MCF 10A (cell line): Measurements from ENCODE around the gene GGCX. TPM values are rescaled to one million over a fixed set of nuclear protein-coding genes. Genes with fewer than 3 reads are reported as not detected.
A peak's percentile ranks its signal among the peaks of the same experiment; 100 is the strongest.

Source experiments
- Bru-seq: library from RNA; stranded (reverse); fragments of 400-500 nt; gene quantifications from one replicate; lab custom pipeline; 2021; lab: Mats Ljungman, UMichigan
- BruChase-seq, 2 experiments: library from RNA; stranded (reverse); fragments of 400-500 nt; gene quantifications; one replicate each; lab custom pipeline; 2021; lab: Mats Ljungman, UMichigan
- BruUV-seq: library from RNA; stranded (reverse); fragments of 400-500 nt; replicated peaks from 2 replicates; lab custom pipeline; 2021; lab: Mats Ljungman, UMichigan
- CTCF ChIA-PET: fragments of 300-600 bp; sonication (Branson Sonifier 250); formaldehyde crosslinking; extraction: SDS; loops from one replicate; lab custom pipeline; 2021; ENCODE audit warnings: antibody characterized with exemption, inconsistent platforms; lab: Yijun Ruan, JAX
- POLR2A ChIA-PET: fragments of 300-600, 350-650 bp; sonication (Branson Sonifier 250); formaldehyde crosslinking; extraction: SDS; loops from one replicate; lab custom pipeline; 2020; ENCODE audit warnings: antibody characterized with exemption, inconsistent platforms; lab: Yijun Ruan, JAX
- DNase-seq: peaks from one replicate; pipeline ENCODE4 v3.0.0-alpha.2; 2018; ENCODE audit not compliant: unreplicated experiment
- H3K27ac Mint-ChIP-seq: one replicate; pipeline ENCODE4 v1.8.0; 2022; ENCODE audit warnings: mild to moderate bottlenecking, low read depth, mixed read lengths; ENCODE audit not compliant: unreplicated experiment
- H3K27me3 Mint-ChIP-seq: one replicate; pipeline ENCODE4 v1.8.0; 2022; ENCODE audit warnings: mixed read lengths; ENCODE audit not compliant: insufficient read depth, unreplicated experiment
- H3K36me3 Mint-ChIP-seq: one replicate; pipeline ENCODE4 v1.8.0; 2022; ENCODE audit warnings: mild to moderate bottlenecking, moderate library complexity, mixed read lengths; ENCODE audit not compliant: insufficient read depth, unreplicated experiment
- H3K4me1 Mint-ChIP-seq: one replicate; pipeline ENCODE4 v1.8.0; 2022; ENCODE audit warnings: mixed read lengths; ENCODE audit not compliant: insufficient read depth, unreplicated experiment
- H3K4me3 Mint-ChIP-seq: one replicate; pipeline ENCODE4 v1.8.0; 2022; ENCODE audit warnings: mild to moderate bottlenecking, moderate library complexity, mixed read lengths; ENCODE audit not compliant: unreplicated experiment
- H3K9me3 Mint-ChIP-seq: one replicate; pipeline ENCODE4 v1.8.0; 2022; ENCODE audit warnings: mixed read lengths; ENCODE audit not compliant: unreplicated experiment
- CTCF ChIP-seq: fragments of 200-600 bp; IDR thresholded peaks from one replicate; pipeline ENCODE4 v1.8.0; 2022; ENCODE audit warnings: antibody characterized with exemption, mild to moderate bottlenecking; ENCODE audit not compliant: unreplicated experiment
- intact Hi-C: fragments of 100-400 bp; cut with micrococcal nuclease; formaldehyde crosslinking; loops from 2 replicates; pipeline ENCODE4 v1.14.1; 2022
- long read RNA-seq: library from polyadenylated mRNA; stranded (forward); transcript quantifications from one replicate; pipeline ENCODE4 v2.0.0, GENCODE V29; 2022
- total RNA-seq: library from RNA; stranded (reverse); gene quantifications from 2 replicates; pipeline ENCODE4 v1.2.3, GENCODE V29; 2022

Gene GGCX
- total RNA-seq (49.1 and 52.2 TPM in 2 replicates), Bru-seq, nascent RNA (percentile 68 among the genes with signal in this experiment), BruChase-seq, experiment 1, labeled RNA remaining after a 6-hour chase (percentile 79 among the genes with signal in this experiment), BruChase-seq, experiment 2, labeled RNA remaining after a 2-hour chase (percentile 72 among the genes with signal in this experiment)
- long read RNA-seq, full-length matches to known transcripts: 49 of 70 reads
- long read RNA-seq, partial matches to known transcripts: 11 of 70 reads
- long read RNA-seq, other reads (novel, unspliced or antisense): 10 of 70 reads

DNA sequence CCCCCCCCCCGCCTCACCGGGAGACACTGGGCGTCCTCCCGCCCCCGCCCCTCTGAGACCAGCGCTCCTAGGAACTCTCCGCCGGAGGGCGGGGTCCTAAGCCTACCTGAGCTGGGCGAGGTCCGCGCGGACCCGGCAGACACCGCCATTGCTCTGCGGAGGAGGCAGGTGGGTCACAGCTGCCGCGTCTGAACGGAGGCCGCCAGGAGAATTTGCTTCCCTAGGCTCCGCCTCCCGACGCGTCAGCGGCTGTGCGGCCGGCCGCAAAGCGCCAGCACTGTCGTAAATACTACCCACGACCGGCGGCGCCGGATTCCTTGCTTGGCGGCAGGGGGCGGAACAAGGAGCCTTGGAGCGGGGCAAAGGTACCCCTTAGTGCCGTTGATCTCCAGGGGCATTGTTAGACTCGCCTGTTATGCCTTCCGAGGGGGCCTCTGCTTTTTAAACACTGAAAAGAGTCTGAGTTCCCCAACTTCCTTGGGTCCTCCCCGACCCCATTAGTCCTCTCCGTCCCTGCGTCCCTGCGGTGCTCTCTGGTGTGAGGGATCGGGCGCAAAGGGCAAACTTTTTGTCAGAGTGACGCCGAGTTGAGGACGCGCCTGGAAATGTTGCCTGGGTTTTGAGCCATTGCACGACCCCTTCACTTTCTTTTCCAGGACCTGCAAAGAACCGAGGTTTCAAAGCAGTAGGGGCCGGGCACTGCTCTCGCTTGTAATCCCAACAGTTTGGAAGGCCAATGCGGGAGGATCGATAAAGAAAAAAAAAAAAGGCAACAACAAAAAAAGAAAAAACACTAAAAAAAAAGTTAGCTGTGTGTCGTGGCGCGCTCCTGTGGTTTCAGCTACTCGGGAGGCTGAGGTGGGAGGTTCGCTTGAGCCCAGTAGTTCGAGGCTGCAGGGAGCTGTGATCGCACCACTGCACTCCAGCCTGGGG, at the start of gene GGCX:
GGCX (minus strand) TSS at position 214 of the 933 bp plus-strand sequence; CDS start at position 149, 65 bp downstream.
- intact Hi-C loops: loop anchor here (5.0 kb wide), 1 partner anchor 41 kb away; the partner anchor contains the start of gene TMEM150A
- Mint-ChIP-seq H3K4me1 (peaks cover 6% of the 10 kb centered on the region), H3K27me3 (no peaks in the 10 kb centered on the region), H3K27ac (peak within 1 kb of the TSS; percentile 93), H3K4me3 (peak within 1 kb of the TSS; percentile 97), H3K9me3 (no peaks in the 10 kb centered on the region), H3K36me3 (no peaks in the 10 kb centered on the region)
- CTCF ChIA-PET: interaction anchor here (0.5 to 4.9 kb wide), 7 partner anchors 10 to 1173 kb away, joined by 3 to 30 read pairs (median 5); no protein-coding TSS in a partner anchor
- TSS peak; percentile 76 for BruUV-seq
- DNase-seq: peak; percentile 93
- no peak for TF ChIP-seq CTCF
- POLR2A ChIA-PET: interaction anchor here (0.5 to 4.6 kb wide), 21 partner anchors 8 to 461 kb away, joined by 3 to 36 read pairs (median 5); partner anchors contain the start of genes ELMOD3, MAT2A, RETSAT and RNF181

- BruUV-seq: no TSS peak
- Mint-ChIP-seq H3K36me3 (peaks cover 51% of the 10 kb centered on the region), H3K27me3 (no peaks in the 10 kb centered on the region), H3K27ac (no peak overlapping the region), H3K4me3 (no peak overlapping the region), H3K9me3 (no peaks in the 10 kb centered on the region), H3K4me1 (peaks cover 16% of the 10 kb centered on the region)
- ChIA-PET POLR2A (interaction anchor here (1.2 to 6.1 kb wide), 3 partner anchors 11 to 69 kb away, joined by 3 to 61 read pairs (median 8); partner anchors contain the start of genes MAT2A and RNF181), CTCF (interaction anchor here (0.6 to 1.2 kb wide), 2 partner anchors 30 to 119 kb away, joined by 3 to 6 read pairs; no protein-coding TSS in a partner anchor)
- no peak for DNase-seq
- no peak for TF ChIP-seq CTCF
- intact Hi-C loops: no loop called here
Measured at GRCh38 chr2:85607268-85608215, 46.2 kb upstream of the GGCX start.

DNA sequence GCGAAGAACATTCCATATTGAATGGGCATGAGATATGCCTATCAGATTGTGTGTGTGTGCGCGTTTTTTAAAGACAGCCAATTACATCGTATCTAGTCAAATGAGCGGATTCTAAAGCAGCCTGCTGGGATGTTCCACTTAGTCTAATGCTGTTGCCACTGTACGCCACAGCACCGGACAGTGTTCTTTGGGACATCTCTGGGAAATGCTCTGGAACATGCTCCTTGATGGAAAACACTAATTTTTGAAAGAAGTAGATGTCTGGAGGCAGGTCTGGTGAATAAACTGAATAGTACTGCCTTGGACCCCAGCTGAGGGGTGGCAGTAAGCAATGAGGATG, 44.8 kb upstream of the GGCX start:
- Mint-ChIP-seq H3K9me3 (no peaks in the 10 kb centered on the region), H3K4me3 (no peak overlapping the region), H3K27me3 (no peaks in the 10 kb centered on the region), H3K27ac (no peak overlapping the region), H3K36me3 (peaks cover 50% of the 10 kb centered on the region), H3K4me1 (peaks cover 16% of the 10 kb centered on the region)
- TF ChIP-seq CTCF: no peak
- BruUV-seq: no TSS peak
- CTCF ChIA-PET: interaction anchor here (1.2 kb wide), 1 partner anchor 31 kb away, joined by 6 read pairs; no protein-coding TSS in a partner anchor
- no peak for DNase-seq
- POLR2A ChIA-PET: interaction anchor here (0.6 to 6.1 kb wide), 10 partner anchors 10 to 522 kb away, joined by 3 to 67 read pairs (median 4); partner anchors contain the start of genes MAT2A, RNF181, USP39 and VAMP8
- intact Hi-C loops: no loop called here
